ENCODE data around the gene CPEB3. TPM values are rescaled to one million over a fixed set of nuclear protein-coding genes. Genes with fewer than 3 reads are reported as not detected.

The CPEB3 gene
- total RNA-seq, 1 donor from 2014 or later: 2.4 TPM

GRCh38 chr10:92066386-92066785 is 224.5 kb downstream of the CPEB3 start:
- FAIRE-seq: no peak

GRCh38 chr10:92064506-92064905 is 226.4 kb downstream of the CPEB3 start:
- Histone ChIP-seq H3K27me3 (ENCODE audit: control insufficient read depth, insufficient read depth, low read length) (no peaks in the 10 kb centered on the region), H3K4me3 (ENCODE audit: low read depth, low read length) (no peak overlapping the region), H3K36me3 (ENCODE audit: control insufficient read depth, insufficient read depth, low read length) (no peaks in the 10 kb centered on the region)
- DNase-seq (ENCODE audit: low read depth) (no peak), FAIRE-seq (peak; percentile 79)
- TF ChIP-seq CTCF (IDR thresholded peaks at IDR 0.05; ENCODE audit: insufficient read depth, low read length, severe bottlenecking): no peak

More at GRCh38 chr10:92066386-92066785, 224.5 kb downstream of the CPEB3 start:
- Histone ChIP-seq H3K4me3 (ENCODE audit: low read depth, low read length) (no peak overlapping the region), H3K36me3 (ENCODE audit: control insufficient read depth, insufficient read depth, low read length) (no peaks in the 10 kb centered on the region), H3K27me3 (ENCODE audit: control insufficient read depth, insufficient read depth, low read length) (no peaks in the 10 kb centered on the region)
- no peak for TF ChIP-seq CTCF (IDR thresholded peaks at IDR 0.05; ENCODE audit: insufficient read depth, low read length, severe bottlenecking)
- no peak for DNase-seq (ENCODE audit: low read depth)

- H3K4me3 ChIP-seq (ENCODE audit: low read depth, low read length): no peak overlapping the region
- H3K36me3 ChIP-seq (ENCODE audit: control insufficient read depth, insufficient read depth, low read length): no peaks in the 10 kb centered on the region
- H3K27me3 ChIP-seq (ENCODE audit: control insufficient read depth, insufficient read depth, low read length): no peaks in the 10 kb centered on the region
- DNase-seq (ENCODE audit: low read depth) (no peak), FAIRE-seq (no peak)
- TF ChIP-seq CTCF (IDR thresholded peaks at IDR 0.05; ENCODE audit: insufficient read depth, low read length, severe bottlenecking): no peak
Measured at GRCh38 chr10:92062273-92062672, 228.6 kb downstream of the CPEB3 start.

DNA sequence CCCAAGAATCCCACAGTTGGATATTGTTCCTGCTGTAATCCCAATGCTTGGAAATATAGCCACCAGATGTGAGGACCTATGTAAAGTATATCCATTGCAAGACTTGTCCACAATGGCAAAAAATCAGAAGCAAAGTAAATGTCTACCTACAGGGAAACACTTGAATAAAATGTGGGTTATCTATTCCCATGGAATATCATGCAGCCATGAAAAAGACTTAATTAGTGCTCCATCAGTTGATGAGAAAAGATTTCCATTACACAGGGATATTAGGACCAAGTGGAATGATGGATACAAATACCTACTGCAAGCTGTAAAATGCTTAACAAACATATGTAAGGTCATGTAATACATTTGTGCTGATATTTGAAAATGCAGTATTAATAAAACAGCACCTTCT is 236.1 kb downstream of the CPEB3 start:
- FAIRE-seq (no peak), DNase-seq (ENCODE audit: low read depth) (no peak)

DNA sequence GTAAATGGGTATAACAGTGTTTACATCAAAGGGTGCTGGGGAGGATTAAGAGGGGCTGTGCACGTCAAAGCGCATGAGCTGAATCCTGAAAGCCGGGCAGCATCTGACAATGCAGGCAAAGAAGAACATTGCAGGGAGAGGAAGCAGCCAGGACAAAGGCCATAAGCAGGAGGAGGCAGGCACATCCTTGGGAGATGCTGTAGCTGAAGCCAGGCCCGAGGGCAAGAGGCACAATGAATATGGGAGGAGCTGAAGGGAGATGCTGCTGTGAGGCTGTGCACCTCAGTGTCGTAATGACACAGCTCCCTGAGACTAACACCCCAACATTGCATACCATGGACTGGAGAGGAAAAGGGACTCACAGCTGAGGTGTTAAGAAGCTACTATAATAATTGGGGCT is 238.1 kb downstream of the CPEB3 start:
- no peak overlapping the region for H3K4me3 ChIP-seq (ENCODE audit: low read depth, low read length)
- H3K36me3 ChIP-seq (ENCODE audit: control insufficient read depth, insufficient read depth, low read length): no peaks in the 10 kb centered on the region
- no peaks in the 10 kb centered on the region for H3K27me3 ChIP-seq (ENCODE audit: control insufficient read depth, insufficient read depth, low read length)
- no peak for TF ChIP-seq CTCF (IDR thresholded peaks at IDR 0.05; ENCODE audit: insufficient read depth, low read length, severe bottlenecking)
- FAIRE-seq (no peak), DNase-seq (ENCODE audit: low read depth) (no peak)

More for the DNA sequence above, 236.1 kb downstream of the CPEB3 start:
- no peaks in the 10 kb centered on the region for H3K27me3 ChIP-seq (ENCODE audit: control insufficient read depth, insufficient read depth, low read length)
- no peaks in the 10 kb centered on the region for H3K36me3 ChIP-seq (ENCODE audit: control insufficient read depth, insufficient read depth, low read length)
- H3K4me3 ChIP-seq (ENCODE audit: low read depth, low read length): no peak overlapping the region
- TF ChIP-seq CTCF (IDR thresholded peaks at IDR 0.05; ENCODE audit: insufficient read depth, low read length, severe bottlenecking): no peak

DNA sequence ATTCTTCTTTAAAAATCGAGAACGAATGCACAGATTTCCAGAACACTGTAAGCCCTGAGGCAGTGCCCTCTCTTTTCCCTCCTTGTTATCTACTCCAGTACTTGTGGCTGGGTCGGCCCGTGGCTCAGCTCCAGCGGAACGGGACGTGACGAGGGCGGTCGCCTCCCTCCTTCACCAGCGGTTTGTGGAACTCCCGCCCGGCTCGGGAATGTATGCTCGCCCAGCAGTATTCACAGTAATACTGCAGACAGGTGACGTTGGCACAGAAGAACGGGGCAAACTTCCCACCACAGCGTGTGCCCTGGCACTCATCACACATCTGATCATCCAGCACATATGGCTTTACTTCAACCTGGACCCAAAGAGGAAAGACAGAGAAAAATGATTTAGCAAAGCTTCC is 238.8 kb downstream of the CPEB3 start:
- FAIRE-seq (no peak), DNase-seq (ENCODE audit: low read depth) (no peak)
- no peak for TF ChIP-seq CTCF (IDR thresholded peaks at IDR 0.05; ENCODE audit: insufficient read depth, low read length, severe bottlenecking)
- Histone ChIP-seq H3K27me3 (ENCODE audit: control insufficient read depth, insufficient read depth, low read length) (no peaks in the 10 kb centered on the region), H3K36me3 (ENCODE audit: control insufficient read depth, insufficient read depth, low read length) (no peaks in the 10 kb centered on the region), H3K4me3 (ENCODE audit: low read depth, low read length) (no peak overlapping the region)

Data from bronchial epithelial cell (primary cell).